DND-41 (cell line): ENCODE results near the gene HMX1.

Source experiments
- CTCF ChIP-seq: IDR thresholded peaks from 2 replicates; pipeline ENCODE4 v1.5.1; 2012; ENCODE audit warnings: borderline replicate concordance, low read length, moderate library complexity, mild to moderate bottlenecking; ENCODE audit not compliant: poor library complexity, severe bottlenecking; ENCODE audit errors: extremely low read depth
- EZH2 ChIP-seq: IDR thresholded peaks from 3 replicates; pipeline ENCODE4 v1.6.1; 2012; ENCODE audit warnings: borderline replicate concordance, low read depth, mild to moderate bottlenecking, moderate library complexity, low read length, inconsistent platforms; ENCODE audit not compliant: severe bottlenecking

GRCh38 chr4:8878421-8878820 is 6.8 kb upstream of the HMX1 start:
- no peak for TF ChIP-seq CTCF
- TF ChIP-seq EZH2: no peak
